Stimulated activated naive CD8-positive, alpha-beta T cell treated with anti-CD3 and anti-CD28 coated beads, Interleukin-15, amount 100 ng/mL, for 72 hours (primary cell): ENCODE results near the gene MYCN.
A peak's percentile ranks its signal among the peaks of the same experiment; 100 is the strongest.

Experiments used
- ATAC-seq: fragments of 150-1000 bp; cut with Tn5 transposase; 2 replicates; pipeline ENCODE4 v1.10.0; 2021; ENCODE audit warnings: mild to moderate bottlenecking, moderate library complexity
- DNase-seq, 2 donors: peaks; one replicate each; pipeline ENCODE4 v3.0.0; 2021 to 2022
- H3K27ac Mint-ChIP-seq, 2 donors: one replicate each; pipeline ENCODE4 v1.8.0; 2022; ENCODE audit warnings: mild to moderate bottlenecking in 2 of 2, mixed read lengths in 2 of 2, moderate library complexity in 2 of 2
- H3K27me3 Mint-ChIP-seq: one replicate; pipeline ENCODE4 v1.8.0; 2022; ENCODE audit warnings: mixed read lengths
- H3K4me1 Mint-ChIP-seq: one replicate; pipeline ENCODE4 v1.8.0; 2022; ENCODE audit warnings: mild to moderate bottlenecking, mixed read lengths
- H3K4me3 Mint-ChIP-seq, 2 donors: one replicate each; pipeline ENCODE4 v1.8.0; 2022; ENCODE audit warnings: mild to moderate bottlenecking in 2 of 2, mixed read lengths in 2 of 2, moderate library complexity in 1 of 2
- H3K9me3 Mint-ChIP-seq, 2 donors: one replicate each; pipeline ENCODE4 v1.8.0; 2022; ENCODE audit warnings: mixed read lengths in 2 of 2

Gene MYCN

GRCh38 chr2:15939854-15940660 is at the start of gene MYCN:
Gene MYCN (plus strand): TSS chr2:15940550. CDS start chr2:15942065, 1,515 bp downstream.
- peak; percentile 45 for ATAC-seq
- peaks cover 82% of the 10 kb centered on the region for H3K27me3 Mint-ChIP-seq
- peaks cover 43% of the 10 kb centered on the region for H3K4me1 Mint-ChIP-seq
- no peaks in the 10 kb centered on the region for H3K9me3 Mint-ChIP-seq
- peak; percentile 52 to 62 for DNase-seq
- H3K4me3 Mint-ChIP-seq = peak within 1 kb of the TSS; percentile 79 to 82
- no peak within 1 kb of the TSS for H3K27ac Mint-ChIP-seq

GRCh38 chr2:15890936-15891905 is 49.1 kb upstream of the MYCN start:
- Mint-ChIP-seq H3K27me3 (peaks cover 5% of the 10 kb centered on the region), H3K4me1 (no peaks in the 10 kb centered on the region), H3K4me3 (no peak overlapping the region), H3K9me3 (no peaks in the 10 kb centered on the region), H3K27ac (no peak overlapping the region)
- DNase-seq = no peak
- no peak for ATAC-seq

GRCh38 chr2:15892151-15892880 is 48.0 kb upstream of the MYCN start:
- H3K4me3 Mint-ChIP-seq = no peak overlapping the region
- H3K9me3 Mint-ChIP-seq = peaks cover 5 to 7% of the 10 kb centered on the region in 2 donors
- H3K4me1 Mint-ChIP-seq = no peaks in the 10 kb centered on the region
- ATAC-seq (no peak), DNase-seq (no peak)
- H3K27me3 Mint-ChIP-seq = peaks cover 5% of the 10 kb centered on the region
- H3K27ac Mint-ChIP-seq = no peak overlapping the region

GRCh38 chr2:15893085-15893484 is 47.3 kb upstream of the MYCN start:
- peaks cover 5 to 13% of the 10 kb centered on the region in 2 donors for H3K9me3 Mint-ChIP-seq
- peaks cover 5% of the 10 kb centered on the region for H3K27me3 Mint-ChIP-seq
- ATAC-seq = no peak
- no peaks in the 10 kb centered on the region for H3K4me1 Mint-ChIP-seq
- DNase-seq = no peak
- no peak overlapping the region for H3K27ac Mint-ChIP-seq
- H3K4me3 Mint-ChIP-seq = no peak overlapping the region

GRCh38 chr2:15893689-15894480 is 46.5 kb upstream of the MYCN start:
- Mint-ChIP-seq H3K27me3 (peaks cover 5% of the 10 kb centered on the region), H3K4me1 (no peaks in the 10 kb centered on the region), H3K27ac (no peak overlapping the region), H3K4me3 (no peak overlapping the region), H3K9me3 (peaks cover 5 to 16% of the 10 kb centered on the region in 2 donors)
- ATAC-seq (no peak), DNase-seq (no peak)

- ATAC-seq (no peak), DNase-seq (no peak)
- H3K27me3 Mint-ChIP-seq = peaks cover 5% of the 10 kb centered on the region
- H3K9me3 Mint-ChIP-seq = peaks cover 5 to 16% of the 10 kb centered on the region in 2 donors
- H3K4me1 Mint-ChIP-seq = no peaks in the 10 kb centered on the region
- H3K27ac Mint-ChIP-seq = no peak overlapping the region
- no peak overlapping the region for H3K4me3 Mint-ChIP-seq
Observed at GRCh38 chr2:15894481-15895144, 45.7 kb upstream of the MYCN start.

- no peak for DNase-seq
- no peaks in the 10 kb centered on the region for H3K4me1 Mint-ChIP-seq
- no peak overlapping the region for H3K4me3 Mint-ChIP-seq
- ATAC-seq = no peak
- H3K9me3 Mint-ChIP-seq = peaks cover 5 to 16% of the 10 kb centered on the region in 2 donors
- H3K27ac Mint-ChIP-seq = no peak overlapping the region
- peaks cover 5% of the 10 kb centered on the region for H3K27me3 Mint-ChIP-seq
Observed at GRCh38 chr2:15895615-15896469, 44.5 kb upstream of the MYCN start.

- DNase-seq (no peak), ATAC-seq (no peak)
- Mint-ChIP-seq H3K9me3 (peaks cover 10 to 16% of the 10 kb centered on the region in 2 donors), H3K27ac (no peak overlapping the region), H3K27me3 (peaks cover 5% of the 10 kb centered on the region), H3K4me1 (no peaks in the 10 kb centered on the region), H3K4me3 (no peak overlapping the region)
Observed at GRCh38 chr2:15896859-15897258, 43.5 kb upstream of the MYCN start.

GRCh38 chr2:15897431-15898098 is 42.8 kb upstream of the MYCN start:
- DNase-seq (no peak), ATAC-seq (no peak)
- Mint-ChIP-seq H3K4me3 (no peak overlapping the region), H3K27ac (no peak overlapping the region), H3K9me3 (peaks cover 10 to 16% of the 10 kb centered on the region in 2 donors), H3K27me3 (no peaks in the 10 kb centered on the region), H3K4me1 (no peaks in the 10 kb centered on the region)

GRCh38 chr2:15899327-15899612 is 41.1 kb upstream of the MYCN start:
- no peak overlapping the region for H3K4me3 Mint-ChIP-seq
- ATAC-seq (no peak), DNase-seq (no peak)
- H3K9me3 Mint-ChIP-seq = peaks cover 10 to 16% of the 10 kb centered on the region in 2 donors
- no peaks in the 10 kb centered on the region for H3K4me1 Mint-ChIP-seq
- H3K27ac Mint-ChIP-seq = no peak overlapping the region
- no peaks in the 10 kb centered on the region for H3K27me3 Mint-ChIP-seq

- H3K4me3 Mint-ChIP-seq = no peak overlapping the region
- no peak for ATAC-seq
- H3K9me3 Mint-ChIP-seq = peaks cover 10 to 16% of the 10 kb centered on the region in 2 donors
Observed at GRCh38 chr2:15899751-15900493, 40.4 kb upstream of the MYCN start.

GRCh38 chr2:15901095-15901807 is 39.1 kb upstream of the MYCN start:
- H3K27ac Mint-ChIP-seq = no peak overlapping the region
- no peak for DNase-seq
- H3K4me1 Mint-ChIP-seq = no peaks in the 10 kb centered on the region

More at GRCh38 chr2:15899751-15900493, 40.4 kb upstream of the MYCN start:
- Mint-ChIP-seq H3K27ac (no peak overlapping the region), H3K27me3 (no peaks in the 10 kb centered on the region), H3K4me1 (no peaks in the 10 kb centered on the region)
- DNase-seq = no peak

More at GRCh38 chr2:15901095-15901807, 39.1 kb upstream of the MYCN start:
- H3K9me3 Mint-ChIP-seq = peaks cover 10 to 16% of the 10 kb centered on the region in 2 donors
- H3K4me3 Mint-ChIP-seq = no peak overlapping the region
- H3K27me3 Mint-ChIP-seq = peaks cover 8% of the 10 kb centered on the region
- no peak for ATAC-seq
